HCT116 (cell line): ENCODE data around the gene DIP2B. TPM values are rescaled to one million over a fixed set of nuclear protein-coding genes. Genes with fewer than 3 reads are reported as not detected.

Experiments
- ATAC-seq: fragments of 200-7000 bp; cut with Tn5 transposase; 2 replicates; pipeline ENCODE4 v1.9.1; 2020; ENCODE audit warnings: mild to moderate bottlenecking, moderate library complexity
- BruUV-seq: library from RNA; stranded (reverse); fragments of 400-500 nt; replicated peaks from 2 replicates; lab custom pipeline; 2021; lab: Mats Ljungman, UMichigan
- CTCF ChIA-PET: fragments of 300-600 bp; sonication (Branson Sonifier 250); formaldehyde crosslinking; loops from one replicate; lab custom pipeline; 2021; ENCODE audit warnings: antibody characterized with exemption; lab: Charles Lee
- POLR2A ChIA-PET: fragments of 300-600, 350-600 bp; sonication (Branson Sonifier 250); formaldehyde crosslinking; loops from one replicate; lab custom pipeline; 2021; ENCODE audit warnings: antibody characterized with exemption; lab: Charles Lee
- RAD21 ChIA-PET, 2 experiments: fragments of 300-600 bp; sonication (Branson Sonifier 250); formaldehyde crosslinking; loops; one replicate each; lab custom pipeline; 2023; ENCODE audit warnings: low total read pairs in 2 of 2; ENCODE audit not compliant: uncharacterized antibody in 2 of 2, unreplicated experiment in 2 of 2, low non-redundant PET in 1 of 2; lab: Charles Lee
- DNase-seq: peaks from one replicate; pipeline ENCODE4 v3.0.0-alpha.2; 2010; ENCODE audit warnings: low read depth, low spot score
- H2AFZ ChIP-seq: fragments of 200-600 bp; shearing (Covaris generic), sonication (generic); 2 replicates; pipeline ENCODE4 v1.6.1; 2017; ENCODE audit warnings: low read depth, mixed run types, mixed read lengths, antibody characterized with exemption, low read length; ENCODE audit not compliant: poor library complexity, severe bottlenecking
- H3K27ac ChIP-seq: 2 replicates; pipeline ENCODE4 v1.5.1; 2012; ENCODE audit warnings: low read depth, low read length
- H3K27me3 ChIP-seq: fragments of 200-600 bp; sonication (generic); 2 replicates; pipeline ENCODE4 v1.6.1; 2016; ENCODE audit warnings: mixed run types, low read length, mixed read lengths; ENCODE audit not compliant: insufficient read depth
- H3K36me3 ChIP-seq, 2 experiments: fragments of 200-500 bp in 1 of 2; fragments of 200-600 bp in 1 of 2; sonication (Bioruptor generic) in 1 of 2; sonication (generic) in 1 of 2; 2 replicates each; pipeline versions ENCODE4 v1.5.1 to v1.6.1; 2014 to 2016; ENCODE audit warnings: low read length in 2 of 2, inconsistent platforms in 1 of 2, mixed read lengths in 1 of 2, mixed run types in 1 of 2; ENCODE audit not compliant: insufficient read depth in 2 of 2, control insufficient read depth in 1 of 2
- H3K4me1 ChIP-seq, 2 experiments: fragments of 200-600 bp in 1 of 2; sonication (generic) in 1 of 2; 2 replicates each; pipeline versions ENCODE4 v1.5.1 to v1.6.1; 2012 to 2017; ENCODE audit warnings: low read length in 2 of 2, inconsistent platforms in 1 of 2, mild to moderate bottlenecking in 1 of 2, mixed read lengths in 1 of 2, mixed run types in 1 of 2, moderate library complexity in 1 of 2; ENCODE audit not compliant: insufficient read depth in 2 of 2, control insufficient read depth in 1 of 2
- H3K4me2 ChIP-seq: fragments of 200-600 bp; sonication (generic); 2 replicates; pipeline ENCODE4 v1.6.1; 2017; ENCODE audit warnings: mixed run types, low read length, mixed read lengths
- H3K4me3 ChIP-seq, 2 experiments: fragments of 200-600 bp in 1 of 2; sonication (generic) in 1 of 2; replicated peaks in 1 of 2; 2 replicates each; pipeline ENCODE4 v1.5.1; 2011 to 2016; ENCODE audit warnings: low read length in 2 of 2, control low read depth in 1 of 2, low read depth in 1 of 2, mild to moderate bottlenecking in 1 of 2, mixed read lengths in 1 of 2, mixed run types in 1 of 2
- H3K79me2 ChIP-seq: fragments of 200-600 bp; sonication (generic); 2 replicates; pipeline ENCODE4 v1.6.1; 2017; ENCODE audit warnings: mild to moderate bottlenecking, mixed run types, low read length, moderate library complexity, mixed read lengths; ENCODE audit not compliant: insufficient read depth
- H3K9ac ChIP-seq: fragments of 200-600 bp; sonication (generic); 2 replicates; pipeline ENCODE4 v1.6.1; 2016; ENCODE audit warnings: low read length, mixed read lengths
- H3K9me2 ChIP-seq: fragments of 200-600 bp; sonication (generic), shearing (Covaris generic); 2 replicates; pipeline ENCODE4 v1.6.1; 2017; ENCODE audit warnings: mixed run types, mild to moderate bottlenecking, moderate library complexity; ENCODE audit not compliant: insufficient read depth
- H3K9me3 ChIP-seq, 2 experiments: fragments of 200-500 bp in 1 of 2; fragments of 200-600 bp in 1 of 2; sonication (Bioruptor generic) in 1 of 2; sonication (generic) in 1 of 2; 2 replicates each; pipeline ENCODE4 v1.6.1; 2014 to 2017; ENCODE audit warnings: low read length in 2 of 2, mixed read lengths in 2 of 2, inconsistent platforms in 1 of 2, low read depth in 1 of 2, mild to moderate bottlenecking in 1 of 2, mixed run types in 1 of 2, moderate library complexity in 1 of 2; ENCODE audit not compliant: control insufficient read depth in 1 of 2, insufficient read depth in 1 of 2
- H4K20me1 ChIP-seq: fragments of 200-600 bp; sonication (generic), shearing (Covaris generic); 2 replicates; pipeline ENCODE4 v1.6.1; 2017; ENCODE audit warnings: mixed run types, mild to moderate bottlenecking, moderate library complexity; ENCODE audit not compliant: insufficient read depth
- CBX3 ChIP-seq: IDR thresholded peaks from 2 replicates; pipeline ENCODE4 v1.6.1; 2012; ENCODE audit warnings: low read depth
- CEBPB ChIP-seq: IDR thresholded peaks from 2 replicates; pipeline ENCODE4 v1.6.1; 2012; ENCODE audit warnings: low read depth
- CTCF ChIP-seq, 3 experiments: fragments of 200-600 bp in 1 of 3; sonication (generic) in 1 of 3; IDR thresholded peaks in 2 of 3; conservative IDR thresholded peaks in 1 of 3; 2 replicates each; pipeline ENCODE4 v1.5.1; 2012 to 2017; ENCODE audit warnings: low read depth in 2 of 3, low read length in 2 of 3, antibody characterized with exemption in 1 of 3, borderline replicate concordance in 1 of 3, control low read depth in 1 of 3, mild to moderate bottlenecking in 1 of 3, mixed read lengths in 1 of 3, mixed run types in 1 of 3, moderate library complexity in 1 of 3; ENCODE audit not compliant: insufficient read depth in 1 of 3
- EGR1 ChIP-seq: IDR thresholded peaks from 2 replicates; pipeline ENCODE4 v1.6.1; 2012; ENCODE audit warnings: low read depth
- ELF1 ChIP-seq: IDR thresholded peaks from 2 replicates; pipeline ENCODE4 v1.6.1; 2012; ENCODE audit warnings: low read depth, borderline replicate concordance
- EZH2 ChIP-seq: fragments of 200-600 bp; sonication (generic); IDR thresholded peaks from 2 replicates; pipeline ENCODE4 v1.6.1; 2017; ENCODE audit warnings: antibody characterized with exemption, mixed run types
- JUND ChIP-seq: IDR thresholded peaks from 2 replicates; pipeline ENCODE4 v1.6.1; 2012
- POLR2AphosphoS5 ChIP-seq: IDR thresholded peaks from 2 replicates; pipeline ENCODE4 v1.6.1; 2011; ENCODE audit warnings: mild to moderate bottlenecking, low read depth, low read length, moderate library complexity
- RAD21 ChIP-seq: IDR thresholded peaks from 2 replicates; pipeline ENCODE4 v1.6.1; 2012; ENCODE audit warnings: low read depth, mild to moderate bottlenecking
- REST ChIP-seq: IDR thresholded peaks from 2 replicates; pipeline ENCODE4 v1.6.1; 2012; ENCODE audit warnings: low read depth
- SP1 ChIP-seq: IDR thresholded peaks from 2 replicates; pipeline ENCODE4 v1.6.1; 2012; ENCODE audit warnings: low read depth
- SRF ChIP-seq: IDR thresholded peaks from 2 replicates; pipeline ENCODE4 v1.6.1; 2012; ENCODE audit warnings: low read depth
- TCF7L2 ChIP-seq: IDR thresholded peaks from 2 replicates; pipeline ENCODE4 v1.7.0; 2011; ENCODE audit warnings: borderline replicate concordance, inconsistent platforms; ENCODE audit not compliant: insufficient read depth, insufficient read length; ENCODE audit errors: extremely low read depth
- YY1 ChIP-seq: IDR thresholded peaks from 2 replicates; pipeline ENCODE4 v1.6.1; 2011; ENCODE audit warnings: low read length, low read depth, moderate library complexity, mild to moderate bottlenecking; ENCODE audit not compliant: insufficient replicate concordance; ENCODE audit errors: extremely low read depth
- ZFX ChIP-seq: fragments of 450-650 bp; IDR thresholded peaks from 2 replicates; pipeline ENCODE4 v1.6.1; 2017
- intact Hi-C: fragments of 100-400 bp; cut with micrococcal nuclease; formaldehyde crosslinking; loops from 2 replicates; pipeline ENCODE4 v1.10.0; 2022
- total RNA-seq: library from RNA; stranded (reverse); gene quantifications from one replicate; pipeline ENCODE4 v1.2.1, GENCODE V29; 2021; ENCODE audit not compliant: unreplicated experiment

The DIP2B gene
- total RNA-seq, 1 experiment from 2014 or later: 32.3 TPM

GRCh38 chr12:50689437-50689836 is 184.7 kb downstream of the DIP2B start:
- DNase-seq (no peak), ATAC-seq (no peak)
- H4K20me1 ChIP-seq: no peaks in the 10 kb centered on the region
- no peaks in the 10 kb centered on the region for H3K9me3 ChIP-seq
- ChIA-PET POLR2A (no interaction called here), CTCF (no interaction called here), RAD21 (no interaction called here)
- H3K27me3 ChIP-seq: no peaks in the 10 kb centered on the region
- TF ChIP-seq CEBPB (no peak), ELF1 (no peak), SP1 (no peak)
- H3K79me2 ChIP-seq: no peaks in the 10 kb centered on the region
- no peaks in the 10 kb centered on the region for H3K9me2 ChIP-seq
- H2AFZ ChIP-seq: no peak overlapping the region
- H3K36me3 ChIP-seq: peaks cover 7 to 17% of the 10 kb centered on the region in 2 experiments; a peak in 3 of 4 replicates
- no peak overlapping the region for H3K4me2 ChIP-seq
- no TSS peak for BruUV-seq
- intact Hi-C loops: no loop called here
- no peak overlapping the region for H3K9ac ChIP-seq
- H3K27ac ChIP-seq: no peak overlapping the region
- no peaks in the 10 kb centered on the region for H3K4me1 ChIP-seq
- H3K4me3 ChIP-seq: no peak overlapping the region

GRCh38 chr12:50690925-50691324 is 186.1 kb downstream of the DIP2B start:
- intact Hi-C loops: no loop called here
- Histone ChIP-seq H3K4me1 (no peaks in the 10 kb centered on the region), H3K9me2 (no peaks in the 10 kb centered on the region), H4K20me1 (no peaks in the 10 kb centered on the region), H3K9me3 (no peaks in the 10 kb centered on the region), H2AFZ (no peak overlapping the region), H3K4me3 (no peak overlapping the region), H3K27ac (no peak overlapping the region), H3K9ac (no peak overlapping the region), H3K79me2 (no peaks in the 10 kb centered on the region), H3K4me2 (no peak overlapping the region), H3K36me3 (peaks cover 10 to 16% of the 10 kb centered on the region in 2 experiments), H3K27me3 (no peaks in the 10 kb centered on the region)
- RAD21 ChIA-PET: no interaction called here
- POLR2A ChIA-PET: no interaction called here
- DNase-seq (no peak), ATAC-seq (no peak)
- BruUV-seq: no TSS peak
- CTCF ChIA-PET: interaction anchor here (0.6 kb wide), 1 partner anchor 190 kb away, joined by 3 read pairs; no protein-coding TSS in a partner anchor
- TF ChIP-seq POLR2AphosphoS5: no peak
- no peak for TF ChIP-seq CTCF (IDR thresholded peaks at IDR 0.05 in 2 of 3, conservative IDR thresholded peaks at IDR 0.05 in 1 of 3; ENCODE audit: borderline replicate concordance in 1 of 3, insufficient read depth in 1 of 3, low read depth in 2 of 3, low read length in 2 of 3)
- no peak for TF ChIP-seq EGR1
- no peak for TF ChIP-seq SRF
- TF ChIP-seq ZFX: no peak
- no peak for TF ChIP-seq RAD21
- TF ChIP-seq SP1: no peak
- no peak for TF ChIP-seq REST
- TF ChIP-seq TCF7L2: no peak
- TF ChIP-seq CBX3: no peak
- TF ChIP-seq EZH2: no peak
- no peak for TF ChIP-seq ELF1
- TF ChIP-seq JUND: no peak
- TF ChIP-seq YY1: no peak
